Progenitor cell of endocrine pancreas (in vitro differentiated cells): ENCODE results near the gene ENTREP1. TPM values are rescaled to one million over a fixed set of nuclear protein-coding genes. Genes with fewer than 3 reads are reported as not detected.

Source experiments
- DNase-seq: peaks from one replicate; pipeline ENCODE4 v3.0.0; 2021; ENCODE audit warnings: low spot score; ENCODE audit not compliant: unreplicated experiment
- H3K27ac Mint-ChIP-seq: 2 replicates; pipeline ENCODE4 v1.8.0; 2021; ENCODE audit warnings: mild to moderate bottlenecking, moderate library complexity, mixed read lengths
- H3K27me3 Mint-ChIP-seq: 2 replicates; pipeline ENCODE4 v1.8.0; 2021; ENCODE audit warnings: mixed read lengths
- H3K36me3 Mint-ChIP-seq: 2 replicates; pipeline ENCODE4 v1.8.0; 2022; ENCODE audit warnings: mixed read lengths; ENCODE audit not compliant: insufficient read depth
- H3K4me1 Mint-ChIP-seq: 2 replicates; pipeline ENCODE4 v1.8.0; 2021; ENCODE audit warnings: low read depth, mixed read lengths
- H3K4me3 Mint-ChIP-seq: 2 replicates; pipeline ENCODE4 v1.8.0; 2021; ENCODE audit warnings: low read depth, mild to moderate bottlenecking, moderate library complexity, mixed read lengths
- H3K9me3 Mint-ChIP-seq: 2 replicates; pipeline ENCODE4 v1.8.0; 2021; ENCODE audit warnings: low read depth, mixed read lengths
- total RNA-seq: library from RNA; stranded (reverse); gene quantifications from 2 replicates; pipeline ENCODE4 v1.2.1, GENCODE V29; 2021
- TF ChIP-seq, protein P1 (sequence below): fragments of 200-600 bp; sonication (generic); IDR thresholded peaks from one replicate; pipeline ENCODE4 v1.5.0; 2021; ENCODE audit warnings: antibody characterized with exemption, mild to moderate bottlenecking; ENCODE audit not compliant: unreplicated experiment

Gene ENTREP1
- total RNA-seq, 1 donor from 2014 or later: 3.6 TPM

DNA sequence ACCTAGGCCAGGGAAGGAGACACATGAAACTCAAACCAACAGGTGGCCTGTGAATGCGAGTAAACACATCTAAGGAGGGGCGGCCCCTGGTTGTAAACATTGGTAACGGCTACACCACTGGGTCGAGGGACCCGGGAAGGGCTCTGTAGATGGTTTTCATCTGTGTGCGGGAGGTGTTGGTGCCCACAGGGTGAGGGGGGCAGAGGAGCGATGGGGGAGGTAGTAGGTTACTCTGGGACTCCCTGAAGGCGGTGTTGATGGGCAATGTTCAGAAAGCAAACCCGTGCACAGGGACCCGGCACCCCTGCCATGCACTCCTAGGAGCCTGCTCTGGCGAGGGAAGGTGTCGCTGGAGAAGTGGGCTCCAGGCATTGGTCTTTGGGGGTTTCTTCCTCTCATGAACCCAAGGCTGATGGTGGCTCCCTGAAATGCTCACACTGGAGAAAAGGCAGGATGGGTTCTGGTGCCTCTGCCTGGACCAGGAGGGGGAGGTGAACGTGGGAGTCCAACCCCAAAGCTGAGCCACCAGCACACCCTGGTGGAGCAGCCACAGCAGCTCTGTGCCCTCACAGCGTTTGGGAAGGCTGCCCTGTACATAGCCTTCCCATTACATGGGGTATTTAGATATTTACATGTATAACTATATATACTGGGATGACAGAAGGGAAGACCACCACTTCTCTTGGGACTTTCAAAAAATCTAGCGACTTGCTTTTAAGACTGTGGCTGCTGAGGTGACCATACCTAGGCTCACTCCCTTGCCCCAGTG is 103.2 kb downstream of the ENTREP1 start:
- Mint-ChIP-seq H3K36me3 (peaks cover 1% of the 10 kb centered on the region), H3K4me1 (peaks cover 4% of the 10 kb centered on the region), H3K27me3 (peaks cover 4% of the 10 kb centered on the region), H3K9me3 (peaks cover 3% of the 10 kb centered on the region), H3K4me3 (no peak overlapping the region), H3K27ac (no peak overlapping the region)
- DNase-seq: no peak
- TF ChIP-seq, protein P1, sequence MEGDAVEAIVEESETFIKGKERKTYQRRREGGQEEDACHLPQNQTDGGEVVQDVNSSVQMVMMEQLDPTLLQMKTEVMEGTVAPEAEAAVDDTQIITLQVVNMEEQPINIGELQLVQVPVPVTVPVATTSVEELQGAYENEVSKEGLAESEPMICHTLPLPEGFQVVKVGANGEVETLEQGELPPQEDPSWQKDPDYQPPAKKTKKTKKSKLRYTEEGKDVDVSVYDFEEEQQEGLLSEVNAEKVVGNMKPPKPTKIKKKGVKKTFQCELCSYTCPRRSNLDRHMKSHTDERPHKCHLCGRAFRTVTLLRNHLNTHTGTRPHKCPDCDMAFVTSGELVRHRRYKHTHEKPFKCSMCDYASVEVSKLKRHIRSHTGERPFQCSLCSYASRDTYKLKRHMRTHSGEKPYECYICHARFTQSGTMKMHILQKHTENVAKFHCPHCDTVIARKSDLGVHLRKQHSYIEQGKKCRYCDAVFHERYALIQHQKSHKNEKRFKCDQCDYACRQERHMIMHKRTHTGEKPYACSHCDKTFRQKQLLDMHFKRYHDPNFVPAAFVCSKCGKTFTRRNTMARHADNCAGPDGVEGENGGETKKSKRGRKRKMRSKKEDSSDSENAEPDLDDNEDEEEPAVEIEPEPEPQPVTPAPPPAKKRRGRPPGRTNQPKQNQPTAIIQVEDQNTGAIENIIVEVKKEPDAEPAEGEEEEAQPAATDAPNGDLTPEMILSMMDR: no peak

DNA sequence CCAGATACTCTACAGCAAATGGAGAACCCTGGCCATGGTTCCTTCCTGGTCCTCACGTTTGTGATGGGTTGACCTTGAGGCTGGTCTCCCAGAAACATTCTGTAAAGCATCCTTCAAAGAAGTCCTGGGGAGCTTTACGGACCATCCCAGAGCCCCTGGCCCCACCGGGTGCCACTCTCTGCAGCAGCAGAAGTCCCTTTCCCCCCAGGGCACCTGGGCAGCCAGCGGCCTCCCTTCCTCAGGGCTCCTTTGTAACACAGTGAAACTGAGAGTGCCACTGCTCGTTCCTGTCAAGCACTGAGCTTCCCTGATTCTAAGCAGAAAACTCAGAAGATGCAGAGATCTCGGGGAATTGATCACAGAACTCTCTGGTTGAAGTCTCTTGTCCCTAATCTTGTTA is 104.3 kb downstream of the ENTREP1 start:
- H3K27ac Mint-ChIP-seq: no peak overlapping the region
- TF ChIP-seq, protein P1: no peak
- peaks cover 4% of the 10 kb centered on the region for H3K4me1 Mint-ChIP-seq
- DNase-seq: no peak
- peaks cover 1% of the 10 kb centered on the region for H3K36me3 Mint-ChIP-seq
- H3K27me3 Mint-ChIP-seq: peaks cover 4% of the 10 kb centered on the region
- H3K9me3 Mint-ChIP-seq: peaks cover 3% of the 10 kb centered on the region
- no peak overlapping the region for H3K4me3 Mint-ChIP-seq

DNA sequence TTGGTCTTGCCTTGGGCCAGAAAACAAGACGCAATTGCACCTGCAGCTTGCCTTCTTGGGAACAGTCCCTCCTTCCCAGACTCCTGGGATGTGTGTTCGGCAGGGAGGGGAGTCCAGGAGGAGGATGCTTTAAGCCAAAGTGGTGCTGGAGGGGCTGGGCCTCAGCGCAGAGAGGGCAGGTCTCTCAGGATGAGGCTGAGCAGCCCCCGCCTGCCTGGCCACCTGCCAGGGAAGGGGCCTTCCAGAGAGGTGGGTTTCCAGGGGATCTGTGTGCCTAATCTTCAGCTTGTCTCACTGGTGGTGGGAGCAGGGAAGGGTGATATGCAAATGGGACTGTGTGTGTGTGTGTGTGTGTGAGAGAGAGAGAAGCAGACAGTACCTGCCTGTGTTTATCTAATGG is 105.2 kb downstream of the ENTREP1 start:
- DNase-seq: no peak
- H3K36me3 Mint-ChIP-seq: peaks cover 1% of the 10 kb centered on the region
- TF ChIP-seq, protein P1: no peak
- H3K27me3 Mint-ChIP-seq: peaks cover 4% of the 10 kb centered on the region
- H3K27ac Mint-ChIP-seq: peak overlapping the region; percentile 59
- H3K4me1 Mint-ChIP-seq: peaks cover 4% of the 10 kb centered on the region
- H3K4me3 Mint-ChIP-seq: no peak overlapping the region
- peaks cover 3% of the 10 kb centered on the region for H3K9me3 Mint-ChIP-seq

DNA sequence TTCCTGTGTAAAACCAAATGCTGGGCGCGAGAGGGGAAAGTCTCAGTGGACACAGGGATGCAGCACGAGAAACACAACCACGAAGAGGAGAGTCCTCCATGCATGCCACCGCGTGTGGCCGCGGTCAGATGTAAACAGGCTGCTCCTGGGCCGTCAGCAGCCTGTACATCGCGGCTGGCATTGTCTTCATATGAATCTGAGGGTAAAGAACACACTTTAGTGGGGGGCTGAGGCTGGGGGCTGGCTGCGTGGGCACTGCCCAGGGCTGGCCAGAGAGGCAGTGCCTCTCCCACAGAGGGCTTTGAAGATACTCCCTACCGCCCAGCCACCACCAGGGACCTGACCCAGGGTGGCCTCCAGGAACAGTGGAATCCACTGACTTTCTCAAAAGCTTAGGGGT is 106.2 kb downstream of the ENTREP1 start:
- Mint-ChIP-seq H3K27ac (peak overlapping the region; percentile 77), H3K27me3 (peaks cover 4% of the 10 kb centered on the region), H3K9me3 (peaks cover 3% of the 10 kb centered on the region), H3K4me1 (peaks cover 4% of the 10 kb centered on the region), H3K4me3 (no peak overlapping the region), H3K36me3 (peaks cover 1% of the 10 kb centered on the region)
- TF ChIP-seq, protein P1: no peak
- DNase-seq: no peak

DNA sequence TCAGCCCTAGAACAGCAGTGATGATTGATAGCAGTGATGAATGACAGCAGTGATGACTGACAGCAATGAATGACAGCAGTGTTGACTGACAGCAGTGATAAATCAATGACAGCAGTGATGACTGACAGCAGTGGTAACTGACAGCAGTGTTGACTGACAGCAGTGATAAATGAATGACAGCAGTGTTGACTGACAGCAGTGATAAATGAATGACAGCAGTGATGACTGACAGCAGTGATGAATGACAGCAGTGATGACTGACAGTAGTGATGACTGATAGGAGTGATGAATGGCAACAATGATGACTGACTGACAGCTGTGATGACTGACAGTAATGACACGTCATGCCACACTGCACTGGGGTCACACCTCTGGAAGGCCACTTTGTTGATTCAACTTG is 106.8 kb downstream of the ENTREP1 start:
- H3K27ac Mint-ChIP-seq: no peak overlapping the region
- no peak for DNase-seq
- H3K27me3 Mint-ChIP-seq: peaks cover 4% of the 10 kb centered on the region
- peaks cover 4% of the 10 kb centered on the region for H3K4me1 Mint-ChIP-seq
- peaks cover 3% of the 10 kb centered on the region for H3K9me3 Mint-ChIP-seq
- H3K36me3 Mint-ChIP-seq: peaks cover 1% of the 10 kb centered on the region
- TF ChIP-seq, protein P1: no peak
- no peak overlapping the region for H3K4me3 Mint-ChIP-seq
